NB4 (cell line): ENCODE measurements around the gene ABT1.
A peak's percentile ranks its signal among the peaks of the same experiment; 100 is the strongest.

Source experiments
- MAX ChIP-seq: IDR thresholded peaks from 2 replicates; pipeline ENCODE4 v1.6.1; 2011; ENCODE audit warnings: low read depth, low read length
- MYC ChIP-seq: IDR thresholded peaks from 2 replicates; pipeline ENCODE4 v1.6.1; 2011; ENCODE audit warnings: low read depth, low read length
- POLR2A ChIP-seq: IDR thresholded peaks from 2 replicates; pipeline ENCODE4 v1.6.1; 2011; ENCODE audit warnings: mild to moderate bottlenecking; ENCODE audit not compliant: insufficient read length; ENCODE audit errors: extremely low read depth
- TF ChIP-seq, protein P1 (sequence below): IDR thresholded peaks from one replicate; pipeline ENCODE4 v1.5.1; 2012; ENCODE audit warnings: low read depth, low read length

DNA sequence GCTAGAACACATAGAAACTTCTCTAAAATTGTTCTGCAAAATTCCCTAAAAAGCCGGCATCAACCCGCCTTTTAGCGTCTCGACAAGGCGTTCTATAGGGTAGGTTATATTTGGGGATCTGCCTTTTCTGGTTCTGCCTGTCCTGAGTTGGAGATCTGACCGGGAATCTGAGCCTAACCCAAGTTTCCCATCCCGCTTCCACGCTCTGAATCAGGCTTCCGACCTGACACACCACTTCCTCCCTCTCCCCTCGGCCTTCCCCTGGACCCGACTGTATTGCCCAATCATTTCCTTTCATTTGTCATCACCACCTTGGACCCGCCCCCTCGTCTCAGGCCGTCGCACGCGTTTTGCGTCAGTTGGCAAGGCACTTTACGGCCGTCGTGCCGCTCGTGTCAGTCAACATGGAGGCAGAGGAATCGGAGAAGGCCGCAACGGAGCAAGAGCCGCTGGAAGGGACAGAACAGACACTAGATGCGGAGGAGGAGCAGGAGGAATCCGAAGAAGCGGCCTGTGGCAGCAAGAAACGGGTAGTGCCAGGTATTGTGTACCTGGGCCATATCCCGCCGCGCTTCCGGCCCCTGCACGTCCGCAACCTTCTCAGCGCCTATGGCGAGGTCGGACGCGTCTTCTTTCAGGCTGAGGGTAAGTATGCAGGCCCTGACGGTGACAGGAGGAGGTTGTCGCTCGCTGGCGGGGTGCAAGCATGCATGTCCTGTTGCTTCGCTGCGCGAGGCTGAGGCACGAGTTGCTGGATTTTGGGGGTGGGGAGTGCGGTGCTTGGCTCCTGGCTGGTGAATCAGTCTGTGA, at the start of gene ABT1:
- TF ChIP-seq, protein P1, sequence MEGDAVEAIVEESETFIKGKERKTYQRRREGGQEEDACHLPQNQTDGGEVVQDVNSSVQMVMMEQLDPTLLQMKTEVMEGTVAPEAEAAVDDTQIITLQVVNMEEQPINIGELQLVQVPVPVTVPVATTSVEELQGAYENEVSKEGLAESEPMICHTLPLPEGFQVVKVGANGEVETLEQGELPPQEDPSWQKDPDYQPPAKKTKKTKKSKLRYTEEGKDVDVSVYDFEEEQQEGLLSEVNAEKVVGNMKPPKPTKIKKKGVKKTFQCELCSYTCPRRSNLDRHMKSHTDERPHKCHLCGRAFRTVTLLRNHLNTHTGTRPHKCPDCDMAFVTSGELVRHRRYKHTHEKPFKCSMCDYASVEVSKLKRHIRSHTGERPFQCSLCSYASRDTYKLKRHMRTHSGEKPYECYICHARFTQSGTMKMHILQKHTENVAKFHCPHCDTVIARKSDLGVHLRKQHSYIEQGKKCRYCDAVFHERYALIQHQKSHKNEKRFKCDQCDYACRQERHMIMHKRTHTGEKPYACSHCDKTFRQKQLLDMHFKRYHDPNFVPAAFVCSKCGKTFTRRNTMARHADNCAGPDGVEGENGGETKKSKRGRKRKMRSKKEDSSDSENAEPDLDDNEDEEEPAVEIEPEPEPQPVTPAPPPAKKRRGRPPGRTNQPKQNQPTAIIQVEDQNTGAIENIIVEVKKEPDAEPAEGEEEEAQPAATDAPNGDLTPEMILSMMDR: no peak
- TF ChIP-seq POLR2A: peak; percentile 60
- peak; percentile 84 for TF ChIP-seq MAX
- TF ChIP-seq MYC: peak; percentile 83
